HepG2 (cell line): Measurements from ENCODE around the gene CD58. TPM values are rescaled to one million over a fixed set of nuclear protein-coding genes. Genes with fewer than 3 reads are reported as not detected.

Source experiments
- ATAC-seq: fragments of 200-7000 bp; cut with Tn5 transposase; 3 replicates; pipeline ENCODE4 v1.9.1; 2020; ENCODE audit warnings: mild to moderate bottlenecking, moderate library complexity
- BruUV-seq: library from RNA; stranded (reverse); fragments of 400-500 nt; replicated peaks from 2 replicates; lab custom pipeline; 2021; lab: Mats Ljungman, UMichigan
- CTCF ChIA-PET: fragments of 300-600 bp; formaldehyde crosslinking; extraction: SDS; loops from one replicate; lab custom pipeline; 2021; ENCODE audit warnings: low total read pairs, inconsistent platforms, low intra/inter-chr PET ratio; lab: Yijun Ruan, JAX
- POLR2A ChIA-PET: fragments of 350-600 bp; sonication (Branson Sonifier 250); formaldehyde crosslinking; loops from one replicate; lab custom pipeline; 2020; ENCODE audit warnings: antibody characterized with exemption, inconsistent platforms; lab: Yijun Ruan, JAX
- DNase-seq: peaks from one replicate; pipeline ENCODE4 v3.0.0-alpha.2; 2015; ENCODE audit warnings: low spot score
- FAIRE-seq: peaks from 3 replicates; lab custom pipeline; 2011; peaks lifted over from hg19 to GRCh38; lab: Jason Lieb, UNC
- H2AFZ ChIP-seq: one replicate; pipeline ENCODE4 v1.6.1; 2011; ENCODE audit warnings: low read length, inconsistent platforms
- H3K27ac ChIP-seq: fragments of 300-600 bp; 3 replicates; pipeline ENCODE4 v1.8.0; 2011; ENCODE audit warnings: mixed run types, mild to moderate bottlenecking, mixed read lengths, low read length, inconsistent platforms; ENCODE audit not compliant: insufficient read depth; ENCODE audit errors: extremely low read length
- H3K27me3 ChIP-seq, 2 experiments: fragments of 200-600 bp in 1 of 2; 2 replicates in 1 of 2; 3 replicates in 1 of 2; pipeline versions ENCODE4 v1.6.0 to v1.8.0; 2011; ENCODE audit warnings: low read length in 2 of 2, mild to moderate bottlenecking in 2 of 2, moderate library complexity in 2 of 2, inconsistent platforms in 1 of 2; ENCODE audit not compliant: insufficient read depth in 2 of 2, control insufficient read depth in 1 of 2
- H3K36me3 ChIP-seq, 2 experiments: fragments of 200-600 bp in 1 of 2; replicated peaks in 1 of 2; 2 replicates in 1 of 2; 3 replicates in 1 of 2; pipeline versions ENCODE4 v1.5.1 to v1.8.0; 2011; ENCODE audit warnings: low read length in 2 of 2, inconsistent platforms in 1 of 2; ENCODE audit not compliant: insufficient read depth in 2 of 2, control insufficient read depth in 1 of 2
- H3K4me1 ChIP-seq: 2 replicates; pipeline ENCODE4 v1.5.1; 2012; ENCODE audit warnings: low read length, inconsistent platforms; ENCODE audit not compliant: insufficient read depth
- H3K4me2 ChIP-seq: 2 replicates; pipeline ENCODE4 v1.6.0; 2011; ENCODE audit warnings: low read depth, low read length, inconsistent platforms
- H3K4me3 ChIP-seq, 3 experiments: fragments of 200-600 bp in 1 of 3; sonication (generic), shearing (Covaris generic) in 1 of 3; replicated peaks in 1 of 3; 2 replicates each; pipeline ENCODE4 v1.5.1; 2011 to 2016; ENCODE audit warnings: low read length in 3 of 3, inconsistent platforms in 2 of 3, low read depth in 2 of 3, mild to moderate bottlenecking in 2 of 3, control low read depth in 1 of 3, mixed read lengths in 1 of 3; ENCODE audit not compliant: insufficient read depth in 1 of 3
- H3K79me2 ChIP-seq: one replicate; pipeline ENCODE4 v1.6.1; 2011; ENCODE audit warnings: low read length, inconsistent platforms; ENCODE audit not compliant: insufficient read depth
- H3K9ac ChIP-seq: 2 replicates; pipeline ENCODE4 v1.6.0; 2011; ENCODE audit warnings: mild to moderate bottlenecking, low read depth, low read length, inconsistent platforms; ENCODE audit not compliant: insufficient read depth
- H3K9me3 ChIP-seq: 2 replicates; pipeline ENCODE4 v1.5.1; 2012; ENCODE audit warnings: mild to moderate bottlenecking, low read length
- H4K20me1 ChIP-seq: 2 replicates; pipeline ENCODE4 v1.6.0; 2011; ENCODE audit warnings: inconsistent platforms, mild to moderate bottlenecking, low read length, moderate library complexity; ENCODE audit not compliant: insufficient read depth
- ETV5 ChIP-seq: IDR thresholded peaks from 2 replicates; pipeline ENCODE4 v1.6.1; 2018; ENCODE audit warnings: missing biosample characterization, missing genetic modification reagents, inconsistent platforms, borderline replicate concordance
- IRF2 ChIP-seq: IDR thresholded peaks from 2 replicates; pipeline ENCODE4 v1.6.1; 2018; ENCODE audit warnings: missing genetic modification reagents, missing compliant biosample characterization
- KLF9 ChIP-seq: IDR thresholded peaks from 2 replicates; pipeline ENCODE4 v1.6.1; 2016; ENCODE audit warnings: low read depth
- KMT2B ChIP-seq: IDR thresholded peaks from 2 replicates; pipeline ENCODE4 v1.6.1; 2016; ENCODE audit warnings: missing genetic modification reagents, missing compliant biosample characterization
- MBD4 ChIP-seq: IDR thresholded peaks from 2 replicates; pipeline ENCODE4 v1.6.1; 2012; ENCODE audit warnings: low read length, inconsistent platforms, borderline replicate concordance
- MTA3 ChIP-seq: sonication (generic); formaldehyde crosslinking; IDR thresholded peaks from 2 replicates; pipeline ENCODE4 v1.4.0; 2020; ENCODE audit warnings: missing genetic modification reagents
- MXD3 ChIP-seq: IDR thresholded peaks from 2 replicates; pipeline ENCODE4 v1.6.1; 2016; ENCODE audit warnings: mild to moderate bottlenecking, missing biosample characterization, missing genetic modification reagents
- PBX2 ChIP-seq: IDR thresholded peaks from 2 replicates; pipeline ENCODE4 v1.6.1; 2016; ENCODE audit warnings: control low read depth
- SOX5 ChIP-seq: IDR thresholded peaks from 2 replicates; pipeline ENCODE4 v1.6.1; 2016; ENCODE audit warnings: borderline replicate concordance
- ZBTB3 ChIP-seq: sonication (generic); formaldehyde crosslinking; IDR thresholded peaks from 2 replicates; pipeline ENCODE4 v1.4.0; 2020; ENCODE audit warnings: low read depth, mild to moderate bottlenecking, moderate library complexity, missing genetic modification reagents, borderline replicate concordance
- ZNF17 ChIP-seq: sonication (generic); formaldehyde crosslinking; IDR thresholded peaks from 2 replicates; pipeline ENCODE4 v1.5.0; 2020; ENCODE audit warnings: mild to moderate bottlenecking, missing genetic modification reagents
- ZNF280B ChIP-seq: sonication (generic); formaldehyde crosslinking; IDR thresholded peaks from 2 replicates; pipeline ENCODE4 v1.5.0; 2020; ENCODE audit warnings: missing genetic modification reagents, mild to moderate bottlenecking, borderline replicate concordance
- ZNF34 ChIP-seq: sonication (generic); formaldehyde crosslinking; IDR thresholded peaks from 2 replicates; pipeline ENCODE4 v1.4.0; 2020; ENCODE audit warnings: mild to moderate bottlenecking, missing genetic modification reagents, borderline replicate concordance
- ZNF564 ChIP-seq: sonication (generic); formaldehyde crosslinking; IDR thresholded peaks from 2 replicates; pipeline ENCODE4 v1.8.1; 2023; ENCODE audit warnings: mild to moderate bottlenecking, missing genetic modification reagents
- ZNF670 ChIP-seq: sonication (generic); formaldehyde crosslinking; IDR thresholded peaks from 2 replicates; pipeline ENCODE4 v1.8.0; 2022; ENCODE audit warnings: mild to moderate bottlenecking, missing genetic modification reagents, borderline replicate concordance
- WGBS: methylation state at CpG from one replicate; pipeline ENCODE4 v1.1.6; 2017; ENCODE audit warnings: low lambda C conversion rate; 5-methylcytosine and 5-hydroxymethylcytosine counted together
- in situ Hi-C: cut with HindIII; loops from 2 replicates; pipeline ENCODE4 v1.10.0; 2017; ENCODE audit warnings: low pct_unique_long_range_greater_than_20kb; ENCODE audit not compliant: extremely low pct_ligation_motif_present
- intact Hi-C: fragments of 100-400 bp; cut with micrococcal nuclease; formaldehyde crosslinking; loops from one replicate; pipeline ENCODE4 v1.10.0; 2022; ENCODE audit not compliant: unreplicated experiment
- polyA plus RNA-seq, 8 experiments: library from polyadenylated mRNA; depleted of rRNA in 3 of 8; stranded (reverse) in 7 of 8; unstranded in 1 of 8; fragments of >200 nt; fragmentation: Illumina TruSeq in 4 of 8; extraction: Trizol in 4 of 8; gene quantifications; 2 replicates each; pipeline versions ENCODE4 v1.2.1 to v1.2.3, GENCODE V29; 2011 to 2016; ENCODE audit warnings: low read depth in 4 of 8, missing spikeins in 1 of 8, mixed read lengths in 1 of 8; ENCODE audit not compliant: insufficient read depth in 1 of 8
- total RNA-seq, 5 experiments: library from RNA; depleted of rRNA; stranded (reverse); fragments of >200 nt; fragmentation: Illumina TruSeq; extraction: Trizol; gene quantifications; 2 replicates each; pipeline ENCODE4 v1.2.3, GENCODE V29; 2016; ENCODE audit warnings: low read depth in 1 of 5

Gene CD58
- total and polyA plus RNA-seq, 2 of the 13 experiments (the other 11 are each of a cell fraction or from before 2014, with no cell fraction given): 9.4 to 13.5 TPM

- ATAC-seq: no peak
- no peak for FAIRE-seq
- no peaks in the 10 kb centered on the region for H3K4me1 ChIP-seq
- in situ Hi-C loops (no loop called here), intact Hi-C loops (no loop called here)
- H3K36me3 ChIP-seq: peaks cover 0 to 4% of the 10 kb centered on the region in 2 experiments; a peak in 1 of 5 replicates
- no peaks in the 10 kb centered on the region for H3K27me3 ChIP-seq
- no peak overlapping the region for H3K4me3 ChIP-seq
- H2AFZ ChIP-seq: no peak overlapping the region
- WGBS: 88% methylated on average over 4 of the region's 4 CpGs
- ChIA-PET POLR2A (no interaction called here), CTCF (no interaction called here)
- no peak overlapping the region for H3K9ac ChIP-seq
- H3K9me3 ChIP-seq: peaks cover 5% of the 10 kb centered on the region
- no TSS peak for BruUV-seq
- no peak for DNase-seq
- no peaks in the 10 kb centered on the region for H4K20me1 ChIP-seq
- H3K4me2 ChIP-seq: no peak overlapping the region
- TF ChIP-seq ZNF670 (CRISPR knock-in tag) (no peak), ETV5 (no peak), MXD3 (no peak), ZNF17 (CRISPR knock-in tag) (no peak), KMT2B (no peak), ZNF34 (no peak), KLF9 (CRISPR knock-in tag) (no peak), ZNF564 (CRISPR knock-in tag) (no peak)
- TF ChIP-seq, all 625 proteins: peak for 0
- Histone ChIP-seq H3K27ac (no peak overlapping the region), H3K79me2 (no peaks in the 10 kb centered on the region)
Measured at GRCh38 chr1:116558140-116558549, 12.7 kb downstream of the CD58 start.

GRCh38 chr1:116557323-116557878 is 13.4 kb downstream of the CD58 start:
- in situ Hi-C loops (no loop called here), intact Hi-C loops (no loop called here)
- no peak overlapping the region for H3K4me2 ChIP-seq
- H3K4me3 ChIP-seq: no peak overlapping the region
- ATAC-seq (no peak), DNase-seq (no peak), FAIRE-seq (no peak)
- H3K27ac ChIP-seq: no peak overlapping the region
- no peaks in the 10 kb centered on the region for H3K79me2 ChIP-seq
- H2AFZ ChIP-seq: no peak overlapping the region
- WGBS: 97% methylated on average over 3 of the region's 4 CpGs
- CTCF ChIA-PET: no interaction called here
- no TSS peak for BruUV-seq
- no peaks in the 10 kb centered on the region for H3K27me3 ChIP-seq
- H3K9me3 ChIP-seq: no peaks in the 10 kb centered on the region
- no peaks in the 10 kb centered on the region for H4K20me1 ChIP-seq
- POLR2A ChIA-PET: no interaction called here
- no peaks in the 10 kb centered on the region for H3K4me1 ChIP-seq
- no peak overlapping the region for H3K9ac ChIP-seq
- peaks cover 0 to 4% of the 10 kb centered on the region in 2 experiments; a peak in 1 of 5 replicates for H3K36me3 ChIP-seq
- TF ChIP-seq PBX2 (CRISPR knock-in tag): no peak
- TF ChIP-seq IRF2: no peak
- TF ChIP-seq SOX5 (CRISPR knock-in tag): no peak
- TF ChIP-seq ZNF280B (CRISPR knock-in tag): no peak
- no peak for TF ChIP-seq MTA3 (CRISPR knock-in tag)
- no peak for TF ChIP-seq MBD4
- no peak for TF ChIP-seq ZBTB3 (CRISPR knock-in tag)
